ENCODE measurements around the gene APPL2. TPM values are rescaled to one million over a fixed set of nuclear protein-coding genes. Genes with fewer than 3 reads are reported as not detected.

The APPL2 gene
- polyA plus RNA-seq, 12 donors = 21.7 to 65.5 (median 33.5) TPM; not detected in 1

DNA sequence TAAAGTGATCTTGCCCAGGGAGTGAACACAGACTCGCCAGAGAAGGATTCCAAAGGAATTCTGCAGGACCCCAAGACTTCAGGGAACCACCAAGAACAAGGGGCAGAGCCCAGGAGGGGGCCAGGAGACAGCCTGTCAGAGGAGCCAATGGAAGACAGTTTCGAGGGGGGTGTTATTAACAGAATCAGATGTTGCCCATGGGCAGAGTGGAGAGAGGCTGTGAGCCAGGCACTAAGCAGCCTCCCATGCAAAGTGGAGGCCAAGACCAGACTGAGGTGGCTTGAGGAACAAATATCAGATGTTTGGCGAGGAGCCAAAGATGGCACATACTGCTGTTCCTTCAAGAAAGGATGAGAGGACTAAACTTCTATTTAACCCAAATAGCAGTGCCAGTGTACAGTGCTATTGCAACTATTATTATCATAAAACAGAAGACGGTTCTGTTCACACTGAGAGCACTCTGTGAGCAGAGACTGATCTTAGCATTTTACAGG, 12.6 kb downstream of the APPL2 start:
- DNase-seq = no peak

- no peak for DNase-seq
Observed at GRCh38 chr12:105222726-105223351, 13.1 kb downstream of the APPL2 start.

DNA sequence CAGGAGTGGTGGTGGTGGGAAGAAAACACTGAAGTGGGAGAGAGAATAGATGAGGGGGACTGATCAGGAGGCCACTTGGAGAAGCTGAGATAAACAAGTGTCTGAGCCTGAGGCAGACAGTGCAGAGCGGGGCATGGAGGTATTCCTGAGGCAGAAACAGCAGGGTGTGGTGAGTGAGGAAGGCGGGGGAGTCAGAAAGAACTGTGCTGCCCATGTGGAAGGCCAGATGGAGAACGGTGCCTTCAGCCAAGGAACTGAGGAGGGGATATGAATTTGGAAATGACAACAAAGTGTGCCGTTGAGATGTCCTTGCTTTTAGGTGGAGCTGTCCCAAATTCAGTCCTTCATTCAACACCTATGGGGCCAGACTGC, 13.7 kb downstream of the APPL2 start:
- DNase-seq = no peak

GRCh38 chr12:105221583-105222283, 14.2 kb downstream of the APPL2 start:
- DNase-seq = no peak

- DNase-seq = no peak
Observed at GRCh38 chr12:105220929-105221290, 15.1 kb downstream of the APPL2 start.

GRCh38 chr12:105220150-105220928, 15.6 kb downstream of the APPL2 start:
- DNase-seq = no peak

GRCh38 chr12:105219261-105220028, 16.5 kb downstream of the APPL2 start:
- no peak for DNase-seq

- DNase-seq = no peak
Observed at GRCh38 chr12:105218434-105218833, 17.5 kb downstream of the APPL2 start.

- DNase-seq = no peak
Observed at GRCh38 chr12:105214670-105215375, 21.2 kb downstream of the APPL2 start.

GRCh38 chr12:105214148-105214547, 21.8 kb downstream of the APPL2 start:
- DNase-seq = no peak

DNA sequence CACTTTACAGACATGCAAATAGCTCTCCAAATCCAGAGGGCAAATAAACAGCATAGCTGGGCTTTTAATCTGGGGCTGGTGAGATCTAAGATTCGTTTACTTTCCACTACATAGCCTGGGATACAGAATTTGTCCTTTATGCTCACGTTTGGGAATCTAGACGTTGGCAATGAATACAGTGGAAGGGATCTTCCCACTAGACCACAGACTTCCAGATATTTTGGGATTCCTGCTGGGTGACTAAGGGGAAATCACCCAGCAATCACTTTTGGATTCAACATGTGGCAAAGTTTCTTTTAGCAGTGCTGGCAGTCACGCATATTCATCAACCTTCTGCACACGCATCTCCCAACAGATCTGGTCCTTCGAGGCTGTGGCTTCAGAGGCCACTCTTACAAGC, 23.5 kb downstream of the APPL2 start:
- DNase-seq = no peak

DNA sequence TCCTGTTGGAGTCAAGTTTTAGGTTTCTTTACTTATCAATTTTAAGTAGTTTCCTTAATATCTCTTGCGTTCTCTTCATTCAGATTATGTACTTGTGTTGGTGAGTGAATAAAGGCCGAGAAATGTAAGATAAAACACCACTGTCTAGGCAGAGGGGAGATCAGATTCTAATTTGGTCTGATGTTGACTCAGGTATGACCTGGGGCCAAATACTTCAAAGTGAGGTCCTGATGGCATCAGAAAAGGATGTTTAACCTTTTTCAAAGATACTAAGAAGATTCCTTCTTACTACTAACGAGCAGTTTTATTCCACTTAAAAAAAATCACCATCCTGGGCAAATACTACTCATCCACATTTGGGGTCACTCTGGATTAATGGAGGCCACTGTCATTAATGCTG, 26.9 kb downstream of the APPL2 start:
- DNase-seq = no peak

DNA sequence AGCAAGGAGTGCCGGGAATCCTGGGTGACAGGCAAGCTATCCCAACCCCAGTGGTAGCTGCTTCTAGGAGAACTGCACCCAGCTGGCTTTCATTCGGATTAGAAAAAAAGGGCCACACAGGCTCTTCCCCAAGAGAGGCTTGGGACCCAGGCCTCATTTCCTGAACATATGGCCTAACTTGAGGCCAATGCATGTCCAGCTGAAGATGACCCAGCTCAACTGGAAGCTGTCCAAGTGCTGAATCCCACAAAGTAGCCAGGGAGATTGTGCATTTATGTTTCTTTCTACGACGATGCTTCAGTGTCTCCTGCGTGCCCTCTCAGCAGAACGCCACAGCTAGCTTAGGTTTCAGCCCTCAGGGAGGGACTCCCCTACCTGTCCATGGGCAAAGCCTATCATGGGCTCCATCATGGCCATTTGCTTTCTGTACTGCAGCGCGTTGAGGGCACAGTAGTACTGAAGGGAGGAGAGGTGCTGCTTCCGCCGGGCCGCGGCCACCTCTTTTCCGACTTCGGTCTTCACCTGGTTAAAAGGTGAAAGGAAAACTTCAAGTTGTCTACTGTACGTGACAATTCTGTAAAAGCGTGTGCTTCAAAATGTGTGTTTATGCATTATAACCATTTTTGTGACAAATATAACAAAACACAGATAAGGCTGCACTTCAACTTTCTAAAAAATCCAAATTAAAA, 29.1 kb downstream of the APPL2 start:
- DNase-seq = peak; percentile 22

DNA sequence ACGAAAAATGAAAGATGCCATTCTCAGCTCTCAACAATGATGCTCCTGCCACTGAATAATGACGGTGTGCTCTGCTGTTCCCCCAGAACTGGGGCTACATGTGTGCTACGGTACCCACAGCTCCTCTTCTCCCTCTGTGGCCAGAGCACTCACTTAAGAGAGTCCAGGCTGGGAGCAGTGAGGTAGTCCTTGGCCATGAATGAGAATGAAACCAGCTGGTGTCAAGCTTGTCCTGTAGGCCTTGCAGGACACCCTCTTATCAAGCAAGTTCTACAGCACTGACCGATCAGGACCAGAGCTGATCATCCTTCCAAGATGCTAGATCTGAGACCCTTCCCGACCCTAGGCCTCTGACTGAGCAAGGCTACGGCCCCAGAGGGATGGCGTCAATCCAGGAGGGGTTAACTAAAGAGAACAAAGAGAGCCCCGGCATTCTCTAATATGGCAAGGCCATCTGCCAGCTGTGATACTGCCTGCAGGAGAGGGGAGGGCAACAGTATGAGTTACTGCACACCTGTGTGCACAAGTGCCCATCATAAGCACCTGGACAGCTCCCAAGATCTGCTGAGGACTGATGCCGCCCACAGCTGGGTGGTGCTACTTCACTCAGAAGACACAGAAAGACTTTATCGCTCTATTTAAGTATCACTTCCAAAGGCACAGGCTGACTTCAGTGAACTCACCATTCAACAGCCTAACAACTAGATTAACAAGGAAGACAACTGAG, 30.5 kb downstream of the APPL2 start:
- no peak for DNase-seq

GRCh38 chr12:105204916-105205315, 31.1 kb downstream of the APPL2 start:
- no peak for DNase-seq

DNA sequence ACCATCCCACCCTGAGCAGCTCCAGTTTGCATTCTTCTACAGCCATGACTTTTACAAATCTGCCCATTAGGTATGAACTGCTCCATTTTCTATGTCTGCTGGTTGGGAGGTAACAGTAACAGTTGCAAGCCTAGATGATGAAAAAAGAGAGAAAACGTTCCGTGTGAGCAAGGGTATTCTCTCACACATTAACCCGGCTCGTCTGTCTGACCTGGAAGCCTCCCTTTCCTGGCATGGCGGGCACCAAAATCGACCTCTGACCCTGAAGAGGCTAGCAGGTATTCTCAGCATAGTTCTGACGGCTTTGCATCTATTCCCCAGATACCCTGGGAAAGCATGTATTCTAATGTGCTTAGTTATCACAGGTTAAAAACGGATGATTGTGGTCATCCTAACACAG, 31.8 kb downstream of the APPL2 start:
- no peak for DNase-seq

GRCh38 chr12:105202202-105202601, 33.8 kb downstream of the APPL2 start:
- no peak for DNase-seq

DNA sequence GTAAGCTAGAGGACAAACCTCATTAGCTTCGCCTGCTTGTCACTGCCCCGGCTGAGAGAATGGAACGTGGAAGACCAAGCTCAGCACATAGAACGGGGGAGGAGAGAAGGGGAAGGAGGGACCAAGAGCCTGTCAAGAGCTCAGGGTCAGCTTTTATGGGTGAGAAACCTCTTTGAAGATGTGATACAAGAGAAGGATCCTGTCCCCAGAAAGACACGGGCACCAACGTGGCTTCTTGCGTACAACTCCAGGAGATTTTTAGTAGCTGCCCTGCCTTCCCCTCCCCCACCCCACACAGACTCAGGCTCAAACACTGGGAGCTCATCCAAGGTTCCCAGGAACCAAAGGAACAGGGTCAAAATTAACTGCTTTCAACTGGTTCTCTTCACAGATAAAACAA, 34.7 kb downstream of the APPL2 start:
- no peak for DNase-seq

DNA sequence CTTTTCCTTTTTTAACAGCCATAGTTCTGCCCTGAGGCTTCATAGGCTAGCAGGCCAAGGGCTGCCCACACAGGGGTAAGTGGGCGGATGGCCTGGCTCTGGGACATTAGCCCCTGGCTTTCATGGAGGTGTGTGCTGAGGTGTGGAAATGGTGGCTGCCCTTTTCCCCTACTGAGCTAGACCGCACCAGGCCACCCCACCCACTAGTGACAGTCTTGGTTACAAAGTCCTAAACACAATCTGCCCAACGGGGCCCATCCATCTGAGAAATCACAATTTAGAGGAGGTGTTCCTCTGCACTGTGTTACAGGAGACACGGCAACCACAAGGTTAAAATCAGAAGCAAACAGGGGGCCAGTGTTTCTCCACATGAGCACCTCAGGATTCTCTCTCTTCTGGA, 35.6 kb downstream of the APPL2 start:
- DNase-seq = no peak

GRCh38 chr12:105198961-105199360, 37.0 kb downstream of the APPL2 start:
- no peak for DNase-seq

Measured in muscle of arm (tissue), 12 donors.